Upper lobe of left lung (tissue), 4 donors: Measurements from ENCODE around the gene ANKS1B.

Source experiments
- CTCF ChIP-seq, 6 experiments: fragments of 450-650 bp in 4 of 6; fragments of 200-600 bp in 2 of 6; sonication (generic) in 2 of 6; IDR thresholded peaks; one replicate each; pipeline ENCODE4 v1.5.1; 2016 to 2019; ENCODE audit warnings: antibody characterized with exemption in 6 of 6
- POLR2A ChIP-seq, 4 donors: fragments of 450-650 bp; IDR thresholded peaks; one replicate each; pipeline ENCODE4 v1.5.1; 2016 to 2017; ENCODE audit warnings: antibody characterized with exemption in 4 of 4, mild to moderate bottlenecking in 2 of 4
- POLR2AphosphoS5 ChIP-seq, 2 donors: sonication (generic); formaldehyde crosslinking; IDR thresholded peaks; one replicate each; pipeline ENCODE4 v1.5.1; 2017; ENCODE audit warnings: antibody characterized with exemption in 2 of 2

- no peak for TF ChIP-seq CTCF (IDR thresholded peaks at IDR 0.05)
- no peak for TF ChIP-seq POLR2A (IDR thresholded peaks at IDR 0.05)
- TF ChIP-seq POLR2AphosphoS5 (IDR thresholded peaks at IDR 0.05), result no peak
These were observed 700.6 kb downstream of the ANKS1B start for GRCh38 chr12:99284161-99284560.
